GM19395 (cell line): ENCODE data around the gene INAVA.
"Not testable (repeated sequence)": the region's sequence is repeated elsewhere in the genome, so short reads cannot be mapped to it uniquely, and the experiment has no call there.

ENCODE experiments used
- ATAC-seq: cut with Tn5 transposase; IDR thresholded peaks from one replicate; pipeline ENCODE4 v1.9.1; 2021; ENCODE audit warnings: mild to moderate bottlenecking, moderate library complexity; ENCODE audit not compliant: unreplicated experiment

The INAVA gene

GRCh38 chr1:200916681-200917080, 22.0 kb downstream of the INAVA start:
- no peak for ATAC-seq

- ATAC-seq: no peak
Measured at GRCh38 chr1:200917291-200917817, 22.7 kb downstream of the INAVA start.

- ATAC-seq: no peak
Measured at GRCh38 chr1:200918006-200918405, 23.3 kb downstream of the INAVA start.

- no peak for ATAC-seq
Measured at GRCh38 chr1:200919386-200919785, 24.7 kb downstream of the INAVA start.

GRCh38 chr1:200921571-200922110, 26.9 kb downstream of the INAVA start:
- ATAC-seq: no peak

GRCh38 chr1:200922406-200922805, 27.7 kb downstream of the INAVA start:
- ATAC-seq: no peak

GRCh38 chr1:200923601-200924000, 28.9 kb downstream of the INAVA start:
- no peak for ATAC-seq

- ATAC-seq: no peak
Measured at GRCh38 chr1:200925831-200926230, 31.1 kb downstream of the INAVA start.

GRCh38 chr1:200929530-200930278, 35.0 kb downstream of the INAVA start:
- ATAC-seq: no peak

GRCh38 chr1:200930285-200930684, 35.6 kb downstream of the INAVA start:
- not testable (repeated sequence) for ATAC-seq

- no peak for ATAC-seq
Measured at GRCh38 chr1:200931776-200932175, 37.1 kb downstream of the INAVA start.

GRCh38 chr1:200934676-200935245, 40.1 kb downstream of the INAVA start:
- no peak for ATAC-seq

- ATAC-seq: not testable (repeated sequence)
Measured at GRCh38 chr1:200935286-200935962, 40.7 kb downstream of the INAVA start.

- ATAC-seq: no peak
Measured at GRCh38 chr1:200938955-200939354, 44.3 kb downstream of the INAVA start.

GRCh38 chr1:200945111-200945510, 50.4 kb downstream of the INAVA start:
- no peak for ATAC-seq

- no peak for ATAC-seq
Measured at GRCh38 chr1:200947059-200947566, 52.4 kb downstream of the INAVA start.

- no peak for ATAC-seq
Measured at GRCh38 chr1:200949626-200950025, 54.9 kb downstream of the INAVA start.

- ATAC-seq: no peak
Measured at GRCh38 chr1:200951016-200951415, 56.3 kb downstream of the INAVA start.

GRCh38 chr1:200954434-200954833, 59.7 kb downstream of the INAVA start:
- ATAC-seq: no peak

- ATAC-seq: no peak
Measured at GRCh38 chr1:200958597-200958996, 63.9 kb downstream of the INAVA start.

- no peak for ATAC-seq
Measured at GRCh38 chr1:200959411-200959921, 64.8 kb downstream of the INAVA start.
